Measurements from ENCODE around the gene CDK7.
"Not testable (repeated sequence)": the region's sequence is repeated elsewhere in the genome, so short reads cannot be mapped to it uniquely, and the experiment has no call there.

CDK7 gene

GRCh38 chr5:69234457-69235268 lies at the start of gene CDK7:
CDK7 (plus strand) TSS chr5:69234886; CDS start chr5:69234976, 90 bp downstream.
- DNase-seq = peak; percentile 65 to 88 (median 78)

DNA sequence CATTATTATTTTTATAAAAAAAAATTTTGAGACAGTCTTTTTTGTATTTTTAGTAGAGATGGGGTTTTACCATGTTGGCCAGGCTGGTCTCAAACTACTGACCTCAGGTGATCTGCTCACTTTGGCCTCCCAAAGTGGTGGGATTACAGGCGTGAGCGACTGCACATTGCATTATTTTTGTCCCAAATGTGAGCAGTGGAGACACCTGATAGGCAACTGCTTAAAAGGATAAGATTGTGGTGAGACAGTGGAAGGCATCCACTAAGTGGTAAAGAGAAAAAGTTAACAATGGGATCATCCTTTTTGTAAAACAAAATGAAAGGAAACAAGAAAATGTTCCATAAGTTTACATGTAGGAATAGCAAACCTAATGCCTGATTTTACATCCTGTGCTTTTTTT lies 47.3 kb upstream of the CDK7 start:
- no peak for DNase-seq

GRCh38 chr5:69188811-69189161 lies 45.9 kb upstream of the CDK7 start:
- no peak for DNase-seq

- DNase-seq = peak; percentile 63 to 83 (median 70)
Measured at GRCh38 chr5:69189162-69190086, 45.3 kb upstream of the CDK7 start, which contains the start of gene CENPH. CENPH (plus strand) TSS chr5:69189583; CDS start chr5:69189635, 52 bp downstream.

GRCh38 chr5:69202497-69202896 lies 32.2 kb upstream of the CDK7 start:
- no peak for DNase-seq

DNA sequence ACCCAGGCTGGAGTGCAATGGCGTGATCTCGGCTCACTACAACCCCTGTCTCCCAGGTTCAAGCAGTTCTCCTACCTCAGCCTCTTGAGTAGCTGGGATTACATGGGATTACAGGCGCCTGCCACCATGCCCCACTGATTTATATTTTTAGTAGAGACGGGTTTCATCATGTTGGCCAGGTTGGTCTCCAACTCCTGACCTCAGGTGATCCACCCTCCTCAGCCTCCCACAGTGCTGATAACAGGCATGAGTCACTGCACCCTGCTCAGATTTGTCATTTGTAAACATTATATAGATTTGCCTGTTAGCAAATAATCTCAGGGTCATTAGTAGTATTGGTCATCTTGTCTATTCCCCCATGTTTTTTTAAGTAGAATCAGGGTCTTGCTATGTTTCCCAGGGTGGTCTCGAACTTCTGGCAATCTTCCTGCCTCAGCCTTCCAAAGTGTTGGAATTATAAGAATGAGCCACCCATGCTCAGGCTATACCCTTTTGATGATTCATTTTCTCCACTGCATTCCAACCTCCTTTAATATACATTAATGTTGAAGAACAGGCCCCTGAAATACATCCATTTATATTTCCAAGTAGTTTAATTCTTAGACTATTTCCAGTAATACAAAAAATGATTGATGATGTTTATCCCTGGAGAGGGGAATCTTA lies 28.0 kb upstream of the CDK7 start:
- no peak for DNase-seq

DNA sequence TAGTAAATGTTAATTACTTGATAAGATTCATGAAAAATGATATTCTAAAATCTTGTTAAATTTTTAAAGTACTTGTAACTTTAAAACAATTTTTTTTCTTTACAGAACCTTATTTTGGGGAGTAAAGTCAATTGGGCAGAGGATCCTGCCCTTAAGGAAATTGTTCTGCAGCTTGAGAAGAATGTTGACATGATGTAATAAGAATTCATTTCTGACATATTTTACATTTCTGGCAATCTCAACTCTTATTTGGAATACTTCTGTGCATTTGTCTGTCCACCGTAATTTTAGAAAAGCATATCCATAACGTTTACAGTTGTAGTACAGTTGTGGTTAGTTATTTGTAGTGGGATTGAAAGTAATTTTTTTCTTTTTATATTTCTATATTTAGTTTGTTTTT lies 25.1 kb upstream of the CDK7 start:
- no peak for DNase-seq

DNA sequence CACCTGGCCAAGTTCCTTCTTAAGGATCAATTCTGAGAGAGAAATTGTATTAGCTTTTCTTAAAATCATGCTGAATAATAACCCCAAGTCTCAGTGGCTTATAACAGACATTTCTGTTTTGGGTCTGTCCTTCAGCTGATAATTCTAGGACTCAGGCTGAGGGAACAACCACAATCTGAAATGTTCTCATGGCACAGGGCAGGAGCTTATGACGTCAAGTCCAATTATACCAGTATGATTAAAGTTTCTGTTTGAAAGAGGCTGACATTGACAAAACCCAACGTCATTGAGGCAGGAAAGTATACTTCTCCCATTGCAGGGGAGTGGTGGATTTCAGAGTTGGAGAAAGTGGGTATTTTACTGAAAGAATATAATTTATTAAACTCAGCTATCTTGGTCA lies 23.5 kb upstream of the CDK7 start:
- no peak for DNase-seq

- DNase-seq = no peak
Measured at GRCh38 chr5:69212022-69212421, 22.7 kb upstream of the CDK7 start.

DNA sequence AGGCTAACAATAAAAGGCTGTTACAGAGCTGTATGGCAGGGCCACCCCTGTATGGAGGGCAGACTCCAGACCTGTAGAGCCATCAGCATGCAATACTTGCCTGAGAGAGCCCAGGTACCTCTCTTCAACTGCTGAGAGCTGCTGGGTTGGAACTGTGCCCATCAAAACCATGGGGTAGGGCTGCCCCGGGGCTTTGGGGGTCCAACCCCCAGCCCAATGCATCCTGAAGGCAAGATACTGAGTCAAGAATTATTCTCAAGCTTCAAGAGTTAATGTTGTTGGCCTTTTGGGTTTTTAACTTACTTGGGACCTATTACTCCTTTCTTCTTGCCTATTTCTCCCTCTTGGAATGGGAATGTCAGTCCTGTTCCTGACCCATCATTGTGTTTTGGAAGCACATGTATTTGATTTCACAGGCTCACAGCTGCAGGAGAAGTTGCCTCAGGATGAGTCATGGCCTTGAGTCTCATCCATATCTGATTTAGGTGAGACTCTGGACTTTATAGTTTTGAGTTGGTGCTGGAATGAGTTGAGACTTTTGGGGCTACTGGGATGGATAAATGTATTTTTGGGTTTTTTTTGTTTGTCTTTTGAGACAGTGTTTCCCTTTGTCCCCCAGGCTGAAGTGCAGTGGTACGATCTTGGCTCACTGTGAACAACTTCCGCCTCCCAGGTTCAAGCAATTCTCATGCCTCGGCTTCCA lies 21.0 kb upstream of the CDK7 start:
- no peak for DNase-seq

GRCh38 chr5:69217151-69217511 lies 17.6 kb upstream of the CDK7 start:
- no peak for DNase-seq

DNA sequence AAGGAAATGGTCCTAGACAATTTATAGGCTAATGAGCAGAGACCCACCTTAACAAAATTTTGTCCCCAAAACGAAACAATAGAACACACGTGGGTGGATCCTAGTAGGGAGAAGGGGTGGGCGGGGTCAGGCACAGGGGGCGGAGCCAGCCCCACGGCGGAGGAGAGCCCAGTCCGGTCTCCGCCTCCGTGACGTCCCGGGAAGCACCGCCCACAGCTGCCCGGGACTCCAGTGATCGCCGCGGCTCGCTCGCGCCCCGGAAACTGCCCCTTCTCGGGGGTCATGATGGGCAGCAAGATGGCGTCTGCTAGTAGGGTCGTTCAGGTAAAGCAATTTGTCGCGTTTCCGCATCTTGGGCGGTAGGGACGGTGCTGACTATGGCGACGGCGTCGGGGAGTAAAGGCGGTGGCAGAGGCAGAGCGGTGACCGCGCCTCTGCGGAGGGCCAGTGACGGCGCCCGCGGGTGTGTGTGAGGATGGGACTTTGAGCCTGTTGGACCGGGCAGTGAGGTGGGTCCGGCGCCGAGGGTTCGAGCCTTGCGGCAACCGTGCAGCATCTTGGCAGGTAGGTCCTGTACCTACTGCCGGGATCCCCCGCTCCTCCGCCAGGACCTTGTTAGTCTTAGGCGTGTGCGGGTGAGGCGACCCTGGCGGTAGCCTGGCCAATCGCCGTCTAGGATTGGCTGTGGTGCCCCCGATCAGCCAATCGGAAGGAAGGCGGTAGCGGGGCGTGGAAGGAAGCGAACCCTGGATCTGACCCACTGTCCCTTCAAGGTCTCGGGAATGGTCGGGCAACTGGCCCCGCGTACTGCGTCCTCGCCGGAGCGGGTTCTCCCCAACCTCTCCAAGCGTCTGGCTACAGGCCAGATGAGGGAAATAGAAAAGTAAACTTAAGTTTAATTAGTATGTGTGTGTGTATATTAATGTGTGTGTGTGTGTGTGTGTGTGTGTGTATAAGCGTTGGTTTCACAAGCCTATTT lies 16.8 kb upstream of the CDK7 start:
- DNase-seq = peak; percentile 62 to 90 (median 78)

- no peak for DNase-seq
Measured at GRCh38 chr5:69219939-69220338, 14.7 kb upstream of the CDK7 start.

DNA sequence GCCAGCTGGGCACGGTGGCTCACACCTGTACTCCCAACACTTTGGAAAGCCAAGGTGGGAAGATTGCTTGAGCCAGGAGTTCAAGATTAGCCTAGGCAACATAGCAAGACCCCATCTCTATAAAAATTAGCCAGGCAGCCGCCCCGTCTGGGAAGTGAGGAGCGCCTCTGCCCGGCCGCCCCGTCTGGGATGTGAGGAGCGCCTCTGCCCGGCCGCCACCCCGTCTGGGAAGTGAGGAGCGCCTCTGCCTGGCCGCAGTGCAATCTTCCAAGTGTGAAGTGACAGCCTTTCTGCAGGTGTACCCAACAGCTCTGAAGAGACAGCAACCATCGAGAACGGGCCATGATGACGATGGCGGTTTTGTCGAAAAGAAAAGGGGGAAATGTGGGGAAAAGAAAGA lies 14.3 kb upstream of the CDK7 start:
- not testable (repeated sequence) for DNase-seq

GRCh38 chr5:69220833-69221232 lies 13.9 kb upstream of the CDK7 start:
- DNase-seq = not testable (repeated sequence)

- DNase-seq = no peak
Measured at GRCh38 chr5:69224520-69224919, 10.2 kb upstream of the CDK7 start.

GRCh38 chr5:69225860-69226259 lies 8.8 kb upstream of the CDK7 start:
- DNase-seq = no peak

DNA sequence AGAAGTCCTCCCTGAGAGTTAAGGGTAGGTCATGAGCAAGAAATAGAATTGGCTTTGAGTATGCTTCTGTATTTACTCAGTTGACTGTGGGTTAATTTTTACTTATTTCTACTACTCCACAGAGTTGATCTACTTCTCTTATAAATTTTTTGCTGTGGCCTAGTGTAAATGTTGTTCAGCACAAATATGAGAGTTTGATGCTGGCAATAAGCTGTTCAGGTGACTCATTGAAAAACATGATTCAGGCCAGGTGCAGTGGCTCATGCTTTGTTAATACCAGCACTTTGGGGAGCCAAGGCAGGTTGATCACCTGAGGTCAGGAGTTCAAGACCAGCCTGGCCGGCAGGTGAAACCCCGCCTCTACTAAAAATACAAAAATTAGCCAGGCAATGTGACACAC lies 4.5 kb upstream of the CDK7 start:
- DNase-seq = no peak

GRCh38 chr5:69231281-69231680 lies 3.4 kb upstream of the CDK7 start:
- DNase-seq = no peak

- no peak for DNase-seq
Measured at GRCh38 chr5:69231851-69232250, 2.8 kb upstream of the CDK7 start.

- DNase-seq = not testable (repeated sequence)
Measured at GRCh38 chr5:69236733-69237132, 2.0 kb downstream of the CDK7 start.

Measured in activated naive CD4-positive, alpha-beta T cell (primary cell).